Neural crest cell (in vitro differentiated cells): ENCODE measurements around the gene FDXR. TPM values are rescaled to one million over a fixed set of nuclear protein-coding genes. Genes with fewer than 3 reads are reported as not detected.

Source experiments
- DNase-seq: peaks from one replicate; pipeline ENCODE4 v3.0.0; 2021; ENCODE audit warnings: low read depth, mixed read lengths, low spot score
- H3K27ac Mint-ChIP-seq: one replicate; pipeline ENCODE4 v1.8.0; 2021; ENCODE audit warnings: mild to moderate bottlenecking, mixed read lengths; ENCODE audit not compliant: unreplicated experiment
- H3K27me3 Mint-ChIP-seq: 2 replicates; pipeline ENCODE4 v1.8.0; 2021; ENCODE audit warnings: low read depth, mild to moderate bottlenecking, mixed read lengths
- H3K36me3 Mint-ChIP-seq: 2 replicates; pipeline ENCODE4 v1.8.0; 2021; ENCODE audit warnings: low read depth, mild to moderate bottlenecking, mixed read lengths
- H3K4me1 Mint-ChIP-seq: 2 replicates; pipeline ENCODE4 v1.8.0; 2021; ENCODE audit warnings: mixed read lengths
- H3K4me3 Mint-ChIP-seq: one replicate; pipeline ENCODE4 v1.8.0; 2021; ENCODE audit warnings: mild to moderate bottlenecking, mixed read lengths
- H3K9me3 Mint-ChIP-seq: 2 replicates; pipeline ENCODE4 v1.8.0; 2021; ENCODE audit warnings: mixed read lengths
- total RNA-seq: library from RNA; stranded (reverse); gene quantifications from 2 replicates; pipeline ENCODE4 v1.2.1, GENCODE V29; 2021
- TF ChIP-seq, protein P1 (sequence below): fragments of 200-600 bp; sonication (generic); conservative IDR thresholded peaks from 2 replicates; pipeline ENCODE4 v1.5.0; 2021; ENCODE audit warnings: antibody characterized with exemption, mild to moderate bottlenecking

Gene FDXR
- total RNA-seq, 1 donor from 2014 or later, result 14.8 TPM

DNA sequence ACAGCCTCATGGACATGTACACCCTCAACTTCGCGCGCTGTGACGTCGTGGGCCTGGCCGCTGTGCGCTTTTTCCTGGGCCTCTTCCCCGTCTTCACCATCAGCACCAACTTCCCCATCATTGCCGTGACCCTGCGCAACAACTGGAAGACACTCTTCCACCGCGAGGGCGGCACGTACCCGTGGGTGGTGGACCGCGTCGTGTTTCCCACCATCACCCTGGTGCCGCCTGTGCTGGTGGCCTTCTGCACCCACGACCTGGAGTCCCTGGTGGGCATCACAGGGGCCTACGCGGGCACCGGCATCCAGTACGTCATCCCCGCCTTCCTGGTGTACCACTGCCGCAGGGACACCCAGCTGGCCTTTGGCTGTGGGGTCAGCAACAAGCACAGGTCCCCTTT lies 36.6 kb downstream of the FDXR start:
- Mint-ChIP-seq H3K27me3 (peaks cover 6% of the 10 kb centered on the region), H3K4me3 (no peak overlapping the region)
- TF ChIP-seq, protein P1, sequence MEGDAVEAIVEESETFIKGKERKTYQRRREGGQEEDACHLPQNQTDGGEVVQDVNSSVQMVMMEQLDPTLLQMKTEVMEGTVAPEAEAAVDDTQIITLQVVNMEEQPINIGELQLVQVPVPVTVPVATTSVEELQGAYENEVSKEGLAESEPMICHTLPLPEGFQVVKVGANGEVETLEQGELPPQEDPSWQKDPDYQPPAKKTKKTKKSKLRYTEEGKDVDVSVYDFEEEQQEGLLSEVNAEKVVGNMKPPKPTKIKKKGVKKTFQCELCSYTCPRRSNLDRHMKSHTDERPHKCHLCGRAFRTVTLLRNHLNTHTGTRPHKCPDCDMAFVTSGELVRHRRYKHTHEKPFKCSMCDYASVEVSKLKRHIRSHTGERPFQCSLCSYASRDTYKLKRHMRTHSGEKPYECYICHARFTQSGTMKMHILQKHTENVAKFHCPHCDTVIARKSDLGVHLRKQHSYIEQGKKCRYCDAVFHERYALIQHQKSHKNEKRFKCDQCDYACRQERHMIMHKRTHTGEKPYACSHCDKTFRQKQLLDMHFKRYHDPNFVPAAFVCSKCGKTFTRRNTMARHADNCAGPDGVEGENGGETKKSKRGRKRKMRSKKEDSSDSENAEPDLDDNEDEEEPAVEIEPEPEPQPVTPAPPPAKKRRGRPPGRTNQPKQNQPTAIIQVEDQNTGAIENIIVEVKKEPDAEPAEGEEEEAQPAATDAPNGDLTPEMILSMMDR, result no peak

DNA sequence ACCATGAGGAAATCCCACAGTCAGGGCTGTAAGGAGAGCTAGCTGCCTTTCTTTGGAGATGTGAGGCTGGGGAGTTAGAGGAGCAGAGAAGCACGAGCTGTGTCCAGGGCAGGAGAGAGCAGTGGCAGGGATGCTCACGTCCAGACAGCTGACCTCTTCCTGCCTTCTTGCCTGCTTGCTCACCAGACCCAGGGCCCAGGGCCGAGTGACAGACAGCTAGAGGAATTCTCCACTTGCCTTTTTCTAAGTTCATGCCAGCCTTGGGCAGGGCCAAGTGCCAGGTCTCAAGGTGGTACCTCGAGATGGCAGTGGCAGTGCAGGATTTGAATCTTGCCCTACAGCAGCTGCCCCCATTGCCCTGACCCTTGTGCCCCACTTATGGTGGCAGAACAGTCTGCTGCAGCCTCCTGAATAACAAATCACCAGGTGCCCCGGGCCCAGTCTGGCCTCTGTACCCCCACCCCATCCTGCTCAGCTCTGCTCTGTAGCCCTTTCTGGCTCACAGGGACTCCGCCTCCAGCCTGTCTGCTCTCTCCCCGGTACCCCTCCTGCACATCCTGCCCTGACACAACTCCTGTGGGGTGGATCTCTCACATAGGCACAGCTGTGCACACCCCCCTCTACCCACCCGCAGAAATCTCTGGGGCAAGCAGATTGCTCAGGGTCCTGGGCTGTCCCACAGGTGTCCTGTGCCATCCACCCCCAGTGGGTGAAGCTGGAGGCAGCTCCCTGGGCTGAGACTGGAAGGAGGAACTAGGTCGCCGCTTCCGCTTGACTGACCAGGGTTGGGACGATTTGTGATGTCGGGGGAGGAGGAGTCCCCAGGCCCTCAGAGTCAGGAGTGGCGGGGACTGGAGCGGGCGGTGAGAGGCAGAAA lies 39.1 kb downstream of the FDXR start:
- Mint-ChIP-seq H3K27me3 (no peaks in the 10 kb centered on the region), H3K27ac (no peak overlapping the region), H3K4me1 (peaks cover 6% of the 10 kb centered on the region), H3K4me3 (no peak overlapping the region), H3K9me3 (no peaks in the 10 kb centered on the region), H3K36me3 (peaks cover 4% of the 10 kb centered on the region)
- DNase-seq, result no peak
- TF ChIP-seq, protein P1, result no peak

More for the DNA sequence above, 36.6 kb downstream of the FDXR start:
- DNase-seq, result no peak
- Mint-ChIP-seq H3K27ac (no peak overlapping the region), H3K9me3 (no peaks in the 10 kb centered on the region), H3K36me3 (peaks cover 4% of the 10 kb centered on the region), H3K4me1 (peaks cover 15% of the 10 kb centered on the region)

DNA sequence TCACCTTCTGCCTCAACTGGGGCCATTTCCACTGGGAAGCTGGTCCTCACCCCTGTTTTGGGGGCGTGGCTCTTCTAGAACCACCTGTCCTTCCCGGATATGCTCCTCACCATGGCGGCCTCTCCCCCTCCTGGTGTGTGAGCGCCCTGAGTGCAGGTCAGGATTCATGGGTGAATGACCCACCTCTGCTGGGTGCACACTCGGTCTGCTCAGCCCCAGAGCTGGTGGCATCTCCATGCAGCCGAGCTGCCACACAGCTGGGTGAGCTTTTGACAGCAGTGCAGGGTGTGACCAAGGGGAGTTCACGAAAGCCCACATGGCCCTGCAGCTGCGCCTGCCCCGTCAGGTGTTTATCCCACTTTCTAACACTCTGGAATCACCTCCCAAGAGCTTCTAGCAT lies 40.4 kb downstream of the FDXR start:
- DNase-seq, result no peak
- peaks cover 6% of the 10 kb centered on the region for H3K4me1 Mint-ChIP-seq
- no peak overlapping the region for H3K4me3 Mint-ChIP-seq
- H3K27me3 Mint-ChIP-seq, result no peaks in the 10 kb centered on the region
- no peaks in the 10 kb centered on the region for H3K9me3 Mint-ChIP-seq
- peaks cover 4% of the 10 kb centered on the region for H3K36me3 Mint-ChIP-seq
- TF ChIP-seq, protein P1, result no peak
- no peak overlapping the region for H3K27ac Mint-ChIP-seq

- peaks cover 6% of the 10 kb centered on the region for H3K4me1 Mint-ChIP-seq
- no peaks in the 10 kb centered on the region for H3K27me3 Mint-ChIP-seq
- H3K9me3 Mint-ChIP-seq, result no peaks in the 10 kb centered on the region
- peaks cover 4% of the 10 kb centered on the region for H3K36me3 Mint-ChIP-seq
- H3K27ac Mint-ChIP-seq, result no peak overlapping the region
- no peak for DNase-seq
- TF ChIP-seq, protein P1, result no peak
- no peak overlapping the region for H3K4me3 Mint-ChIP-seq
Observed at GRCh38 chr17:74831444-74832146, 41.2 kb downstream of the FDXR start.

DNA sequence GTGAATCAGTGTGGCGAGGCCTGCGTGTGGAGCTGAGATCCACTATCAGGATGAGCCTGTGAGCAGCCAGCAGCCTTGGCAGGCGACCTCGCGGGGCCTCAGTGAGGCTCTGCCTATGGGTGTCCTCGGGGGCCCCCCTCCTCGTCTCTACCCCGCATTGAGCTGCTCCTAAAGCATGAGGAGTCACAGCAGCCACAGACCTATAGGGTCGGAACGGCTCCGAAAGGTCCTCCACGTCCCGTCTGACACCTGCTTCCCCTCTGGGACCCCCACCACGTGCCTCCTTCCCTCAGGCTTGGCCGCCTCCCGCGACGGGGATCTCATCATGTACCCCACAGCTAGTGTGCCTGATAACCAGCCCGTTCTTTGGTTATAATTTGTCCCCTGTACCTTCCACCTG lies 41.9 kb downstream of the FDXR start:
- Mint-ChIP-seq H3K36me3 (no peaks in the 10 kb centered on the region), H3K4me1 (peaks cover 6% of the 10 kb centered on the region), H3K27ac (no peak overlapping the region), H3K4me3 (no peak overlapping the region), H3K9me3 (no peaks in the 10 kb centered on the region), H3K27me3 (no peaks in the 10 kb centered on the region)
- no peak for DNase-seq
- TF ChIP-seq, protein P1, result no peak
